HG02678 (cell line): ENCODE results near the gene REPS1.

Experiments used
- ATAC-seq: cut with Tn5 transposase; IDR thresholded peaks from one replicate; pipeline ENCODE4 v1.9.1; 2021; ENCODE audit warnings: mild to moderate bottlenecking, moderate library complexity; ENCODE audit not compliant: unreplicated experiment

REPS1 gene

GRCh38 chr6:138865480-138866109 is 122.5 kb downstream of the REPS1 start:
- no peak for ATAC-seq

- ATAC-seq, result no peak
These were observed 123.6 kb downstream of the REPS1 start for GRCh38 chr6:138864343-138864890.

GRCh38 chr6:138863321-138863720 is 124.7 kb downstream of the REPS1 start:
- no peak for ATAC-seq

GRCh38 chr6:138862456-138862855 is 125.6 kb downstream of the REPS1 start:
- no peak for ATAC-seq

GRCh38 chr6:138857775-138858174 is 130.3 kb downstream of the REPS1 start:
- no peak for ATAC-seq

- ATAC-seq, result no peak
These were observed 131.4 kb downstream of the REPS1 start for GRCh38 chr6:138856654-138857053.
